ENCODE data around the gene INHBB. TPM values are rescaled to one million over a fixed set of nuclear protein-coding genes. Genes with fewer than 3 reads are reported as not detected.
A peak's percentile ranks its signal among the peaks of the same experiment; 100 is the strongest.

Gene INHBB
- total RNA-seq, 1 donor from 2014 or later: 0.50 TPM

- no peak for DNase-seq (ENCODE audit: low read depth)
- H3K4me3 ChIP-seq (ENCODE audit: low read depth, low read length): peak overlapping the region; percentile 35
- TF ChIP-seq CTCF (IDR thresholded peaks at IDR 0.05; ENCODE audit: insufficient read depth, low read length, poor library complexity, severe bottlenecking): no peak
- H3K36me3 ChIP-seq (ENCODE audit: control insufficient read depth, insufficient read depth, low read length): no peaks in the 10 kb centered on the region
- H3K27me3 ChIP-seq (ENCODE audit: control insufficient read depth, insufficient read depth, low read length): peaks cover 6% of the 10 kb centered on the region
Observed at GRCh38 chr2:120313695-120314615, 32.0 kb upstream of the INHBB start.

DNA sequence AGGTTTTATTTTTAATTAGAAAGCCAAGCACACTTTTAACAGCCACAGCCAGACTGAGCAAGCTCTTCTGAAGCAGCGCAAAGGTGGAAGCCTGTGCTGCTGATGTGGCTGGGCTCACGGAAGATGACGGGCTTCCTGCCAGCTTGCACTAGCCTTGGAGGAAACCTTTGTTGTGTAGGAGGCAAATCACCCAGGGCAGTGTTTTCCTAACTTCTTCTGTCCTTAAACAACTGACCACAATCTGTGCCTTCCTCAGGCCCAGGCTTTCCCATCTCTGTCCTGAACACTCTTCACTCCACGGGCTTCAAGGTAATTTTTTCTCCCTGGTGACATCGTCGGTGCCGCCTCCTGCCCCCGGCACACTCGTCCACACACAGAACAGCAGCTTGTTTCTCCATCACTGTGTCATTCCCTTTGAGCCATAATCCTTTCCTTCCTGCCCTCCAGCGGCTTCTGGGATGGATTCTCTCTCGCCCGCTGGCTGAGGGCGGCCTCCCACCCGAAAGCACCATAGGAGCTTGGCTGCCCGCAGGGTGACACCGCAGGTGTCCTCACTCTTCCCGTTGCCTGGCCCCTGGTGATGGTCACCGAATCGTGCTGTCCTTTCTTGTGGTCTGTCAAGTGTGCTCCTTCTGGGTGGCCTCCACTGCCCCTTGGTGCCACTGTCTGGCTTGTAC, 31.1 kb upstream of the INHBB start:
- DNase-seq (ENCODE audit: low read depth): no peak
- Histone ChIP-seq H3K27me3 (ENCODE audit: control insufficient read depth, insufficient read depth, low read length) (peaks cover 6% of the 10 kb centered on the region), H3K36me3 (ENCODE audit: control insufficient read depth, insufficient read depth, low read length) (no peaks in the 10 kb centered on the region), H3K4me3 (ENCODE audit: low read depth, low read length) (no peak overlapping the region)
- no peak for TF ChIP-seq CTCF (IDR thresholded peaks at IDR 0.05; ENCODE audit: insufficient read depth, low read length, poor library complexity, severe bottlenecking)

GRCh38 chr2:120315367-120316033, 30.4 kb upstream of the INHBB start:
- DNase-seq (ENCODE audit: low read depth): no peak
- TF ChIP-seq CTCF (IDR thresholded peaks at IDR 0.05; ENCODE audit: insufficient read depth, low read length, poor library complexity, severe bottlenecking): no peak
- H3K4me3 ChIP-seq (ENCODE audit: low read depth, low read length): no peak overlapping the region
- H3K36me3 ChIP-seq (ENCODE audit: control insufficient read depth, insufficient read depth, low read length): no peaks in the 10 kb centered on the region
- H3K27me3 ChIP-seq (ENCODE audit: control insufficient read depth, insufficient read depth, low read length): peaks cover 12% of the 10 kb centered on the region

DNA sequence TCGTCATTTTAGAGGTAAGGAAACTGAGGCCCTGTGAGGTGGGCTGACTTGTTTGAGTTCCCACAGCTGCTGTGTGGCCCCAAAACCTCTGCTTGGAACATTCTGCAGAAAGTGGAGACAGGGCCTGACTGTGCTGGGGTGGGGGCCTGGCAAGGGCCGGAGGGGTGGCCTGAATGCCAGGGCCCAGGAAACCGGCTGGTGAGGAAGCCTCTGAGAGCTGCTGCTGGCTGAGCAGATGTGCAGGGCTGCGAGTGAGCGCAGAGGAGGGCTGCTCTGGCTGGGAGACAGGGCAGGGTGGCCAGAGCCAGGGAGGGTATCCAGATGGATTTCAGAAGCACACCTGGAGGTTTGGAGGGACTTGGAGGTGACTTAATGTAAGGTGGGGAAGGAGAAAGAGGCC, 29.9 kb upstream of the INHBB start:
- no peak overlapping the region for H3K4me3 ChIP-seq (ENCODE audit: low read depth, low read length)
- TF ChIP-seq CTCF (IDR thresholded peaks at IDR 0.05; ENCODE audit: insufficient read depth, low read length, poor library complexity, severe bottlenecking): no peak
- H3K27me3 ChIP-seq (ENCODE audit: control insufficient read depth, insufficient read depth, low read length): peaks cover 12% of the 10 kb centered on the region
- no peaks in the 10 kb centered on the region for H3K36me3 ChIP-seq (ENCODE audit: control insufficient read depth, insufficient read depth, low read length)
- DNase-seq (ENCODE audit: low read depth): no peak

DNA sequence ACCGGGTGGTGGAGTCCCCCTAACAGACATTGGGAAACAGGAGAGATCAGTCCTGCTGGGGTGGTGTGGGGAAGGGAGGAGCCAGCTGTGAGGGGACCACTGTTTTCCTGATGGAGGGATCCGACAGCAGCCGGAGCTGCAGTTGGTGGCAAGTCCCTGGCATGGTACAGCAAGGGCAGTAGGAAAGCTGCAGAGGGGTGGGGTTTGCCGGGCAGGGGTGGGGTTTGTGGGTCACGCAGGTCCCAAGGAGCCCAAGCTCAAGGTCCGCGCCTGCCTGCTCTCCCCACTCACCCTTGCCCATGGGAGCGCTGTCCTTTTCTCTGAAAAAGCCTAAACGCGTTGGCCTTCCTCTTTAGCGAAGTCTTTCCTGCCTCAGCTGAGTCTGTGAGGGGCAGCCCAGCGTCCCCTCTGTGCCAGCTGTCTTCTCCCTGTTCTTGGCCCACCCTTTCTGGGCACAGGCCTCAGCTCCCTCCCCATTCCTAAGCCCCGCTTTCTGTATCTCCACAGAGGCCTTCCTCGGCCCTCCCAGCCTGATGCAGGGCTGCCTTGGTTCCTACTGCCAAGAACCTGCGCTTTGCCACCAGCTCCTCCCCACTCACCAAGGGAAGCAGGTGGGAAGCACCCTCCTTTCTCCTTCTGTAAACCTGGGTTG, 29.3 kb upstream of the INHBB start:
- Histone ChIP-seq H3K27me3 (ENCODE audit: control insufficient read depth, insufficient read depth, low read length) (peaks cover 12% of the 10 kb centered on the region), H3K4me3 (ENCODE audit: low read depth, low read length) (no peak overlapping the region), H3K36me3 (ENCODE audit: control insufficient read depth, insufficient read depth, low read length) (no peaks in the 10 kb centered on the region)
- no peak for DNase-seq (ENCODE audit: low read depth)
- TF ChIP-seq CTCF (IDR thresholded peaks at IDR 0.05; ENCODE audit: insufficient read depth, low read length, poor library complexity, severe bottlenecking): no peak

All from kidney epithelial cell (primary cell).